ENCODE measurements around the gene CACTIN.

DNA sequence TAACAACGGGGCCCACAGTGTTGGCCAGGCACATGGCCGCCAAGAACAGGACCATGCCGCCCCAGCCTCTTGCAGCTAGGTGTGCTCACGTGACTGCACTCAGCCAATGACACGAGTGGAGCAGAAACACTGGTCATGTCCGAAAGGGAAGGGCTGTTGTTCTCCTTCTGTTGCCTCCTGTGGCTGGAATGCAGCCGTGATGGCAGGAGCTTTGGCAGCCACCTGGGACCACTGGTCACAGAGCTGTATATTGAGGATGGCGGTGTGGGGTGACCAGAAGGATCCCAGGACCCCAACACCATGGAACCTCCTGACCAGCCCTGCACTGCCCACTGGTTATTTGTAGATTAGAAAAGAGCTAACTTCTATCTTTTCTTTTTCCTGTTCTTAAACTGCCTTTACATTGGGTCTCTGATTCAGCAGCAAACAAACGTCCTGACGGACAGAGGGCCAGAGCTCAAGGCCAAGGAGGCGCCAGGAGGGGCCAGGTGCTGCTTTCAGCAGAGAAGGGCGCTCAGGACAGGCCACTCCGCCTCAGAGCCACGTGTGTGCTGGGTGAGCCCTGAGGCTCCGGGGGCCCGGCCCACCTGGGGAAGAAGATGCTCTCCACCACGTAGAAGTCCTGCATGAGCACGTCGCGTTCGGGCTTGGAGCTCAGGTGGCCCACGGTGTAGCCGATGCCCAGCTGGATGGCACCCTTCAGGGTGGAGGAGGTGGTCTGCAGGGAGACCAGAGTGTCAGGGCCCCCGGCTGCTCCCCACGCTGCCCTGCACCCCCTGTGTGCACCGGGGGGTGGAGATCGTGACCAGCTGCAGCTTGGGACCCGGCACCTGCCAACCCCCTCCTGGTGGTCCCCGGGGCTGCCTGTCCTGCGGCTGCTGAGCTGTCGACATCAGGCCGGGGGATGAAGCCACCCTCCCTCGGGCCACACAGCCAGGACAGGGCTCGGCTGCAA lies 35.0 kb upstream of the CACTIN start:
- TF ChIP-seq POLR2A (IDR thresholded peaks at IDR 0.05; ENCODE audit: borderline replicate concordance, extremely low read depth, insufficient read depth, insufficient read length) (no peak), SIN3A (IDR thresholded peaks at IDR 0.05; ENCODE audit: low read depth) (no peak), FOSL1 (IDR thresholded peaks at IDR 0.05; ENCODE audit: low read depth) (no peak), EZH2 (IDR thresholded peaks at IDR 0.05) (no peak), YY1 (IDR thresholded peaks at IDR 0.05; ENCODE audit: extremely low read depth, insufficient replicate concordance, low read depth, low read length) (no peak), TCF7L2 (IDR thresholded peaks at IDR 0.05; ENCODE audit: borderline replicate concordance, extremely low read depth, insufficient read depth, insufficient read length) (no peak), CBX3 (IDR thresholded peaks at IDR 0.05; ENCODE audit: low read depth) (no peak), POLR2AphosphoS5 (IDR thresholded peaks at IDR 0.05; ENCODE audit: low read depth, low read length) (no peak), ZNF274 (IDR thresholded peaks at IDR 0.05; ENCODE audit: low read depth, low read length) (no peak), EGR1 (IDR thresholded peaks at IDR 0.05; ENCODE audit: low read depth) (no peak)
- TF ChIP-seq, protein P1, sequence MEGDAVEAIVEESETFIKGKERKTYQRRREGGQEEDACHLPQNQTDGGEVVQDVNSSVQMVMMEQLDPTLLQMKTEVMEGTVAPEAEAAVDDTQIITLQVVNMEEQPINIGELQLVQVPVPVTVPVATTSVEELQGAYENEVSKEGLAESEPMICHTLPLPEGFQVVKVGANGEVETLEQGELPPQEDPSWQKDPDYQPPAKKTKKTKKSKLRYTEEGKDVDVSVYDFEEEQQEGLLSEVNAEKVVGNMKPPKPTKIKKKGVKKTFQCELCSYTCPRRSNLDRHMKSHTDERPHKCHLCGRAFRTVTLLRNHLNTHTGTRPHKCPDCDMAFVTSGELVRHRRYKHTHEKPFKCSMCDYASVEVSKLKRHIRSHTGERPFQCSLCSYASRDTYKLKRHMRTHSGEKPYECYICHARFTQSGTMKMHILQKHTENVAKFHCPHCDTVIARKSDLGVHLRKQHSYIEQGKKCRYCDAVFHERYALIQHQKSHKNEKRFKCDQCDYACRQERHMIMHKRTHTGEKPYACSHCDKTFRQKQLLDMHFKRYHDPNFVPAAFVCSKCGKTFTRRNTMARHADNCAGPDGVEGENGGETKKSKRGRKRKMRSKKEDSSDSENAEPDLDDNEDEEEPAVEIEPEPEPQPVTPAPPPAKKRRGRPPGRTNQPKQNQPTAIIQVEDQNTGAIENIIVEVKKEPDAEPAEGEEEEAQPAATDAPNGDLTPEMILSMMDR (IDR thresholded peaks at IDR 0.05 in 2 of 3, conservative IDR thresholded peaks at IDR 0.05 in 1 of 3; ENCODE audit: borderline replicate concordance in 1 of 3, insufficient read depth in 1 of 3, low read depth in 2 of 3, low read length in 2 of 3), result no peak
- TF ChIP-seq, protein P2, sequence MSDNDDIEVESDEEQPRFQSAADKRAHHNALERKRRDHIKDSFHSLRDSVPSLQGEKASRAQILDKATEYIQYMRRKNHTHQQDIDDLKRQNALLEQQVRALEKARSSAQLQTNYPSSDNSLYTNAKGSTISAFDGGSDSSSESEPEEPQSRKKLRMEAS (IDR thresholded peaks at IDR 0.05), result no peak
- TF ChIP-seq, protein P3, sequence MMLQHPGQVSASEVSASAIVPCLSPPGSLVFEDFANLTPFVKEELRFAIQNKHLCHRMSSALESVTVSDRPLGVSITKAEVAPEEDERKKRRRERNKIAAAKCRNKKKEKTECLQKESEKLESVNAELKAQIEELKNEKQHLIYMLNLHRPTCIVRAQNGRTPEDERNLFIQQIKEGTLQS (IDR thresholded peaks at IDR 0.05), result no peak
